Heart right ventricle (tissue), 16 donors: ENCODE data around the gene C1QTNF1. TPM values are rescaled to one million over a fixed set of nuclear protein-coding genes. Genes with fewer than 3 reads are reported as not detected.

Experiments used
- ATAC-seq, 8 donors: fragments of 200-7000 bp; cut with Tn5 transposase; one replicate each; pipeline ENCODE4 v1.9.1; 2020; ENCODE audit warnings: mild to moderate bottlenecking in 8 of 8, moderate library complexity in 8 of 8, moderate number of reproducible peaks in 1 of 8
- DNase-seq, 2 donors: peaks; one replicate each; pipeline ENCODE4 v3.0.0-alpha.2; 2020
- H3K27ac ChIP-seq, 10 donors: fragments of 200-600 bp; sonication (generic) in 2 of 10; one replicate each; pipeline versions ENCODE4 v1.5.0 to v1.8.0; 2020 to 2022; ENCODE audit warnings: mild to moderate bottlenecking in 3 of 10
- H3K27me3 ChIP-seq, 7 donors: fragments of 200-600 bp; one replicate each; pipeline ENCODE4 v1.8.0; 2021 to 2022; ENCODE audit warnings: mild to moderate bottlenecking in 2 of 7
- H3K36me3 ChIP-seq, 9 donors: fragments of 200-600 bp; sonication (generic) in 1 of 9; one replicate each; pipeline versions ENCODE4 v1.5.0 to v1.8.0; 2020 to 2022; ENCODE audit warnings: mild to moderate bottlenecking in 2 of 9
- H3K4me1 ChIP-seq, 9 donors: fragments of 200-600 bp; sonication (generic) in 1 of 9; one replicate each; pipeline versions ENCODE4 v1.5.0 to v1.8.0; 2020 to 2022; ENCODE audit warnings: mild to moderate bottlenecking in 4 of 9
- H3K4me3 ChIP-seq, 10 donors: fragments of 200-600 bp; sonication (generic) in 2 of 10; one replicate each; pipeline versions ENCODE4 v1.5.0 to v1.8.0; 2020 to 2022; ENCODE audit warnings: mild to moderate bottlenecking in 7 of 10, moderate library complexity in 2 of 10
- H3K9me3 ChIP-seq, 11 donors: fragments of 200-600 bp in 10 of 11; sonication (generic) in 2 of 11; one replicate each; pipeline versions ENCODE4 v1.5.0 to v1.8.0; 2013 to 2022; ENCODE audit warnings: mild to moderate bottlenecking in 2 of 11, control low read depth in 1 of 11, moderate library complexity in 1 of 11
- WGBS, 2 donors: extraction: QIAGEN DNeasy Blood & Tissue Kit; methylation state at CpG; one replicate each; pipeline ENCODE4 v1.1.7; 2013; ENCODE audit warnings: inconsistent platforms in 1 of 2; 5-methylcytosine and 5-hydroxymethylcytosine counted together
- intact Hi-C, 10 donors: fragments of 100-400 bp; cut with DNase I; formaldehyde crosslinking; loops; one replicate each; pipeline versions ENCODE4 v1.11.1 to v1.14.2; 2022
- polyA plus RNA-seq, 2 donors: library from polyadenylated mRNA; stranded (reverse); fragments of 200-250 nt; gene quantifications; one replicate each; pipeline ENCODE4 v1.2.3, GENCODE V29; 2013
- total RNA-seq, 10 donors: library from RNA; stranded (reverse); fragmentation: NEBNext Ultra II Directional in 3 of 10; extraction: Animal tissue kit (Norgen Biotek cat#: 25700) in 3 of 10; gene quantifications; one replicate each; pipeline versions ENCODE4 v1.2.1 to v1.2.4, GENCODE V29; 2021 to 2023
- TF ChIP-seq, protein P1 (sequence below), 9 donors: fragments of 200-600 bp; sonication (generic) in 2 of 9; IDR thresholded peaks; one replicate each; pipeline versions ENCODE4 v1.5.0 to v1.8.0; 2021 to 2022; ENCODE audit warnings: antibody characterized with exemption in 9 of 9, mild to moderate bottlenecking in 5 of 9, moderate library complexity in 1 of 9
- donor health status: Arrhythmogenic right ventricular cardiomyopathy.
- donor health status: ischemic (EF 13 %, LVEDD 7.1; RV severe dilation, severe dysfunction).
- donor health status: healthy with polysubstance abuse.
- donor health status: DM: no; HTN: yes; CAD: no.
- donor health status: DM: no; HTN: no; CAD: no.
- donor health status: ischemic (EF 25% LVEDD 6.9; RV normal size, moderate dysfunction).
- donor health status: ischemic (EF 25% LVEDD 5.7; RV mildly dilated, moderate dysfunction).
- donor health status: healthy.
- donor health status: DM: yes; HTN: yes; CAD: no.
- donor health status: Ischemic cardiomyopathy.
- donor health status: ischemic (EF 35%, LVEDD 5.7; RV mildly dilated, moderate dysfunction).
- donor health status: nonischemic (EF 11% LVEDD 7.7; RV severe dilation, severe dysfunction).
- donor health status: DM: yes; HTN: yes; CAD: no.
- donor health status: PGD.
- donor health status: ischemic (EF 29% LVEDD 5.4; RV normal size, mild dysfunction).
- donor health status: nonischemic (EF 23%, LVEDD 6.1; RV moderate dilation, normal function).

Gene C1QTNF1
- total and polyA plus RNA-seq, 12 donors, result 29.3 to 685 (median 67.3) TPM

DNA sequence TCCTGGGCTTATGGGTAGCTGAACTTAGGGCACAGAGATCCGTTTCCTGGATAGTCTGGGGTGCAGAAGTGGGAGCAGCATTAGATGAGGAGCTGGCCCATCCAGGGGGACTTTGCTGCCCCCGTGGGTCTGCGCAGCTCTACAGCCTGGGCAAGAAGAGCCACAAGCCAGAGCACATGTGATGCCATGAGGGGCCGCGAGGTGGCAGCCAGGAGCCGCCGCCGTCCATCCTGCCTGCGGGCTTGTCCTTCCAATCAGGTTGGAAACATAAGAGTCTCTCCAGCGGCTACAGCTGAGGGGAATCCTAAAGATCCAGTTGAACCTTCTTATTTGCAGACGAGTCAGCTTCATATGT, 21.9 kb downstream of the C1QTNF1 start:
- H3K27me3 ChIP-seq, result no peaks in the 10 kb centered on the region
- peak overlapping the region in 3 of 10 donors; percentile 16 to 22 (median 20) for H3K4me3 ChIP-seq
- H3K4me1 ChIP-seq, result peaks cover 15 to 48% (median 32%) of the 10 kb centered on the region in 9 donors
- ATAC-seq, result peak; percentile 27 to 86 (median 69)
- TF ChIP-seq, protein P1, sequence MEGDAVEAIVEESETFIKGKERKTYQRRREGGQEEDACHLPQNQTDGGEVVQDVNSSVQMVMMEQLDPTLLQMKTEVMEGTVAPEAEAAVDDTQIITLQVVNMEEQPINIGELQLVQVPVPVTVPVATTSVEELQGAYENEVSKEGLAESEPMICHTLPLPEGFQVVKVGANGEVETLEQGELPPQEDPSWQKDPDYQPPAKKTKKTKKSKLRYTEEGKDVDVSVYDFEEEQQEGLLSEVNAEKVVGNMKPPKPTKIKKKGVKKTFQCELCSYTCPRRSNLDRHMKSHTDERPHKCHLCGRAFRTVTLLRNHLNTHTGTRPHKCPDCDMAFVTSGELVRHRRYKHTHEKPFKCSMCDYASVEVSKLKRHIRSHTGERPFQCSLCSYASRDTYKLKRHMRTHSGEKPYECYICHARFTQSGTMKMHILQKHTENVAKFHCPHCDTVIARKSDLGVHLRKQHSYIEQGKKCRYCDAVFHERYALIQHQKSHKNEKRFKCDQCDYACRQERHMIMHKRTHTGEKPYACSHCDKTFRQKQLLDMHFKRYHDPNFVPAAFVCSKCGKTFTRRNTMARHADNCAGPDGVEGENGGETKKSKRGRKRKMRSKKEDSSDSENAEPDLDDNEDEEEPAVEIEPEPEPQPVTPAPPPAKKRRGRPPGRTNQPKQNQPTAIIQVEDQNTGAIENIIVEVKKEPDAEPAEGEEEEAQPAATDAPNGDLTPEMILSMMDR (IDR thresholded peaks at IDR 0.05), result peak; percentile 93 to 98 (median 96)
- WGBS, 2 donors, result 2% methylated on average over 11 of the region's 11 CpGs
- peak overlapping the region in 9 of 10 donors; percentile 33 to 84 (median 69) for H3K27ac ChIP-seq
- peak; percentile 72 to 80 for DNase-seq
- H3K36me3 ChIP-seq, result peaks cover 0 to 32% (median 5%) of the 10 kb centered on the region in 9 donors
- no peaks in the 10 kb centered on the region for H3K9me3 ChIP-seq
- intact Hi-C loops, result loop anchor here in 8 of 10 donors (2.0 to 10.0 kb wide), 6 partner anchors 29 to 349 kb away; partner anchors contain the start of gene ENGASE (in 1 of the 8)

- DNase-seq (peak; percentile 66 to 73), ATAC-seq (peak; percentile 21 to 84 (median 77))
- Histone ChIP-seq H3K27ac (peak overlapping the region; percentile 1 to 84 (median 65)), H3K27me3 (no peaks in the 10 kb centered on the region), H3K9me3 (no peaks in the 10 kb centered on the region), H3K4me1 (peaks cover 15 to 48% (median 32%) of the 10 kb centered on the region in 9 donors), H3K36me3 (peaks cover 0 to 32% (median 5%) of the 10 kb centered on the region in 9 donors), H3K4me3 (peak overlapping the region in 5 of 10 donors; percentile 11 to 22 (median 19))
- WGBS, 2 donors, result 39 to 42% methylated on average over 25 of the region's 25 CpGs
- TF ChIP-seq, protein P1 (IDR thresholded peaks at IDR 0.05), result peak in 1 of 9 donors; percentile 1
- intact Hi-C loops, result loop anchor here in 8 of 10 donors (2.0 to 10.0 kb wide), 6 partner anchors 28 to 348 kb away; partner anchors contain the start of gene ENGASE (in 1 of the 8)
Observed at GRCh38 chr17:79046197-79046915, 22.4 kb downstream of the C1QTNF1 start.

DNA sequence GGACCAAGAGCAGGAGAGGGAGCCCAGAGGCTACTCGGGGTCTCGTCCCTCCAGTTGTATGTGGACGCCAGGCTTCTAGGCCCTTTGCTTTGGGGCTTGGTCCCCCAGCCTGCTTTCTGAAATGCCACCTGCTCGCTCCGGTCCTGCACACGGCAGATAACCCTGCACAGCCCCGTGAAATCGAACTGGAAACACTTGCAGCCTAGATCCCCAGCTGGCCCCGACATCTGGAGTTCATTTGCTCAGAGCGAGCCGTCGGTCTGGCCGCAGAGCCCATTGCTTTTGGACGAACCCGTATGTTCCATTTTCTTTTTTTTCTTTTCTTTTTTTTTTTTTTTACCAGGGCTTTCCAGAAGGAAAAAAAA, 22.9 kb downstream of the C1QTNF1 start:
- TF ChIP-seq, protein P1 (IDR thresholded peaks at IDR 0.05), result no peak
- Histone ChIP-seq H3K9me3 (no peaks in the 10 kb centered on the region), H3K27me3 (no peaks in the 10 kb centered on the region), H3K4me1 (peaks cover 15 to 46% (median 32%) of the 10 kb centered on the region in 9 donors), H3K4me3 (peak overlapping the region in 3 of 10 donors; percentile 16 to 22 (median 19)), H3K36me3 (peaks cover 0 to 32% (median 5%) of the 10 kb centered on the region in 9 donors), H3K27ac (peak overlapping the region; percentile 1 to 84 (median 56))
- ATAC-seq (peak in 7 of 8 donors; percentile 1 to 73 (median 65)), DNase-seq (peak; percentile 52 to 64)
- WGBS, 2 donors, result 50 to 64% methylated on average over 15 of the region's 15 CpGs
- intact Hi-C loops, result loop anchor here in 8 of 10 donors (2.0 to 10.0 kb wide), 6 partner anchors 28 to 348 kb away; partner anchors contain the start of gene ENGASE (in 1 of the 8)

GRCh38 chr17:79047291-79047920, 23.4 kb downstream of the C1QTNF1 start:
- 77 to 87% methylated on average over 30 of the region's 30 CpGs for WGBS, 2 donors
- DNase-seq (no peak), ATAC-seq (peak in 6 of 8 donors; percentile 6 to 26 (median 8))
- Histone ChIP-seq H3K27ac (peak overlapping the region in 9 of 10 donors; percentile 33 to 84 (median 59)), H3K36me3 (peaks cover 0 to 32% (median 5%) of the 10 kb centered on the region in 9 donors), H3K4me3 (peak overlapping the region in 2 of 10 donors; percentile 12 to 22), H3K4me1 (peaks cover 15 to 41% (median 28%) of the 10 kb centered on the region in 9 donors), H3K9me3 (no peaks in the 10 kb centered on the region), H3K27me3 (no peaks in the 10 kb centered on the region)
- TF ChIP-seq, protein P1 (IDR thresholded peaks at IDR 0.05), result no peak
- intact Hi-C loops, result loop anchor here in 8 of 10 donors (2.0 to 10.0 kb wide), 6 partner anchors 27 to 347 kb away; partner anchors contain the start of gene ENGASE (in 1 of the 8)
